PC-3 (cell line): ENCODE results near the gene BMP4. TPM values are rescaled to one million over a fixed set of nuclear protein-coding genes. Genes with fewer than 3 reads are reported as not detected.

ENCODE experiments used
- ATAC-seq: fragments of 200-7000 bp; cut with Tn5 transposase; 2 replicates; pipeline ENCODE4 v1.9.1; 2020; ENCODE audit warnings: mild to moderate bottlenecking, moderate library complexity
- BruUV-seq: library from RNA; stranded (reverse); fragments of 400-500 nt; replicated peaks from 2 replicates; lab custom pipeline; 2021; lab: Mats Ljungman, UMichigan
- CTCF ChIA-PET: fragments of 300-600 bp; sonication (Branson Sonifier 250); formaldehyde crosslinking; loops from one replicate; lab custom pipeline; 2022; ENCODE audit warnings: antibody characterized with exemption; lab: Charles Lee
- POLR2A ChIA-PET: fragments of 300-600 bp; sonication (Branson Sonifier 250); formaldehyde crosslinking; loops from one replicate; lab custom pipeline; 2022; ENCODE audit warnings: antibody characterized with exemption; ENCODE audit not compliant: unreplicated experiment; lab: Charles Lee
- DNase-seq: peaks from one replicate; pipeline ENCODE4 v3.0.0-alpha.2; 2015
- H2AFZ ChIP-seq: fragments of 300-600 bp; sonication (generic); 2 replicates; pipeline ENCODE4 v1.6.0; 2016; ENCODE audit warnings: antibody characterized with exemption, low read length
- H3F3A ChIP-seq: fragments of 300-600 bp; sonication (generic); one replicate; pipeline ENCODE4 v1.6.0; 2017; ENCODE audit warnings: antibody characterized with exemption, low read length, control low read depth, mild to moderate bottlenecking; ENCODE audit not compliant: unreplicated experiment
- H3K27ac ChIP-seq: fragments of 300-600 bp; sonication (generic); 2 replicates; pipeline ENCODE4 v1.5.1; 2016; ENCODE audit warnings: mild to moderate bottlenecking, low read length
- H3K27me3 ChIP-seq: fragments of 300-600 bp; sonication (generic); 2 replicates; pipeline ENCODE4 v1.6.1; 2016; ENCODE audit warnings: low read length, mixed read lengths
- H3K36me3 ChIP-seq: fragments of 300-600 bp; sonication (generic); 2 replicates; pipeline ENCODE4 v1.6.1; 2016; ENCODE audit warnings: low read depth, mixed run types, low read length, mixed read lengths
- H3K4me1 ChIP-seq: fragments of 300-600 bp; sonication (generic); 2 replicates; pipeline ENCODE4 v1.5.1; 2016; ENCODE audit warnings: low read length; ENCODE audit not compliant: insufficient read depth
- H3K4me2 ChIP-seq: fragments of 300-600 bp; sonication (generic); 2 replicates; pipeline ENCODE4 v1.6.0; 2016; ENCODE audit warnings: low read length
- H3K4me3 ChIP-seq: fragments of 300-600 bp; sonication (generic); 2 replicates; pipeline ENCODE4 v1.5.1; 2016; ENCODE audit warnings: mild to moderate bottlenecking, low read length, mixed read lengths
- H3K79me2 ChIP-seq: fragments of 300-600 bp; sonication (generic); 2 replicates; pipeline ENCODE4 v1.6.1; 2017; ENCODE audit warnings: low read length, mixed read lengths
- H3K9ac ChIP-seq: fragments of 300-600 bp; sonication (generic); 2 replicates; pipeline ENCODE4 v1.6.0; 2016; ENCODE audit warnings: mild to moderate bottlenecking, low read length
- H3K9me2 ChIP-seq: fragments of 300-600 bp; sonication (generic); replicated peaks from 2 replicates; pipeline ENCODE4 v1.6.1; 2016; ENCODE audit warnings: mixed run types, low read length, mixed read lengths
- H3K9me3 ChIP-seq: fragments of 300-600 bp; sonication (generic); 2 replicates; pipeline ENCODE4 v1.6.1; 2016; ENCODE audit warnings: low read length, mixed read lengths
- H4K20me1 ChIP-seq: fragments of 300-600 bp; sonication (generic); 2 replicates; pipeline ENCODE4 v1.6.1; 2016; ENCODE audit warnings: low read length, mixed read lengths
- EZH2 ChIP-seq: fragments of 300-600 bp; sonication (generic); IDR thresholded peaks from one replicate; pipeline ENCODE4 v1.6.1; 2017; ENCODE audit warnings: antibody characterized with exemption, mild to moderate bottlenecking, low read length; ENCODE audit not compliant: unreplicated experiment
- EZH2phosphoT487 ChIP-seq: fragments of 300-600 bp; sonication (generic); IDR thresholded peaks from 2 replicates; pipeline ENCODE4 v1.6.1; 2018; ENCODE audit warnings: mild to moderate bottlenecking, antibody characterized with exemption, low read length, borderline replicate concordance
- intact Hi-C: fragments of 100-400 bp; cut with micrococcal nuclease; formaldehyde crosslinking; loops from 2 replicates; pipeline ENCODE4 v1.9.0; 2023
- total RNA-seq: library from RNA; depleted of rRNA; stranded (reverse); fragments of >200 nt; gene quantifications from 2 replicates; pipeline ENCODE4 v1.2.3, GENCODE V29; 2014
- TF ChIP-seq, protein P1 (sequence below): fragments of 300-600 bp; sonication (generic); conservative IDR thresholded peaks from 2 replicates; pipeline ENCODE4 v1.5.1; 2017; ENCODE audit warnings: antibody characterized with exemption, low read depth, mild to moderate bottlenecking, low read length

The BMP4 gene
- total RNA-seq, 1 experiment from 2014 or later: 8.7 TPM

DNA sequence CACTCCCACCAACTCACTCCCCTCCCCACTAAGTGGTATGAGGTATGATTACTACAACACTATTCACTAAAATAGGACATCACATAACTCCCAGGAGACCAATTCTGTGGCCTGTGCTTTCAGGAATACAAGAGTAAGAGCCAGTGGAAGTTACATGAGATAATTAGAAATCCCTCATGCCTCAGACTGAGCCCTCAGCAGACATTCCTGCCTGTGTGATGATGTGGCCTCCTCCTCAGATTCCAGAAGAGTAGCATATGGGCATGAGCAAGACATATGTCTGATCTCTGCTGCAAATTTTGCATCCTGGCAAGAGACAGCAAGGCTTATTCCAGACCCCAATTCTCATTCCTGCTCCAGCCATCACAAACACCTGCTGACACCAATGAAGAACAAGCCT, 46.0 kb upstream of the BMP4 start:
- no peak overlapping the region for H3K9ac ChIP-seq
- H3K9me2 ChIP-seq: no peaks in the 10 kb centered on the region
- H3K9me3 ChIP-seq: no peaks in the 10 kb centered on the region
- H2AFZ ChIP-seq: no peak overlapping the region
- intact Hi-C loops: no loop called here
- BruUV-seq: no TSS peak
- no peaks in the 10 kb centered on the region for H4K20me1 ChIP-seq
- TF ChIP-seq EZH2phosphoT487: no peak
- TF ChIP-seq EZH2: no peak
- TF ChIP-seq, protein P1, sequence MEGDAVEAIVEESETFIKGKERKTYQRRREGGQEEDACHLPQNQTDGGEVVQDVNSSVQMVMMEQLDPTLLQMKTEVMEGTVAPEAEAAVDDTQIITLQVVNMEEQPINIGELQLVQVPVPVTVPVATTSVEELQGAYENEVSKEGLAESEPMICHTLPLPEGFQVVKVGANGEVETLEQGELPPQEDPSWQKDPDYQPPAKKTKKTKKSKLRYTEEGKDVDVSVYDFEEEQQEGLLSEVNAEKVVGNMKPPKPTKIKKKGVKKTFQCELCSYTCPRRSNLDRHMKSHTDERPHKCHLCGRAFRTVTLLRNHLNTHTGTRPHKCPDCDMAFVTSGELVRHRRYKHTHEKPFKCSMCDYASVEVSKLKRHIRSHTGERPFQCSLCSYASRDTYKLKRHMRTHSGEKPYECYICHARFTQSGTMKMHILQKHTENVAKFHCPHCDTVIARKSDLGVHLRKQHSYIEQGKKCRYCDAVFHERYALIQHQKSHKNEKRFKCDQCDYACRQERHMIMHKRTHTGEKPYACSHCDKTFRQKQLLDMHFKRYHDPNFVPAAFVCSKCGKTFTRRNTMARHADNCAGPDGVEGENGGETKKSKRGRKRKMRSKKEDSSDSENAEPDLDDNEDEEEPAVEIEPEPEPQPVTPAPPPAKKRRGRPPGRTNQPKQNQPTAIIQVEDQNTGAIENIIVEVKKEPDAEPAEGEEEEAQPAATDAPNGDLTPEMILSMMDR: no peak
- H3K4me3 ChIP-seq: no peak overlapping the region
- H3K27me3 ChIP-seq: no peaks in the 10 kb centered on the region
- H3K4me2 ChIP-seq: no peak overlapping the region
- no peak overlapping the region for H3K27ac ChIP-seq
- no peaks in the 10 kb centered on the region for H3K36me3 ChIP-seq
- H3K4me1 ChIP-seq: no peaks in the 10 kb centered on the region
- no peaks in the 10 kb centered on the region for H3F3A ChIP-seq
- ATAC-seq (no peak), DNase-seq (no peak)
- H3K79me2 ChIP-seq: no peaks in the 10 kb centered on the region
- ChIA-PET POLR2A (no interaction called here), CTCF (no interaction called here)

DNA sequence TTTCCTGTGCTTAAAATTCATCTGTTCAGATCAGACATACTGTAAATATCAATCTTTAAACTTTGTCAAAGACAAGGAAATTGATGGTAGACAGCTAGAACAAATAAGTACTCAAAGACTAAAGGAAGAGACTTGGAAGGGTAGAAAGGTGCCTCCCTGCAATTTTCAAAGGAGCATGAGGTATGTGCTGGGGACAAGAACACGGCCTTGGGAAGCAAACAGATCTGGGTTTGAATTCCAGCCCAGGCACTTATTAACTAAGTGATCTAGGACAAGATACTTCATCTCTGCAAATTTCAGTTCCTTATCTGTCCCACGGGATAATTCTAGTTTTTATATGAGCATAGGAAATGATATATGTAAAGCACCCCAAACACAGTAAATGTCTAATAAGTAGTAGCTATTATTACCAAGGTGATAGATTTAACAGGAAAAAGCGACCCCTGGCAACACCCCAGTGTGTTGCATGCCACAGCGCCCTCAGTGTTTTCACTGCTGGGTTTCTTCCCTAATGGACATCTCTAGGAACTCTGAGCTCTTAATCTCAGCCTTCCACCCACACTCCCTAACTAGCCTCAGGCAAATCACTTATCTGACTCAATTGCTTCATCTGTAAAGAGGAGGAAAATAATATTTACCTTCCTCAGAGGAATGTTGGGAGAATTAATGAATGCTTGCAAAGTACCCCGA, 44.7 kb upstream of the BMP4 start:
- H3K4me1 ChIP-seq: no peaks in the 10 kb centered on the region
- DNase-seq: no peak
- H3K9me3 ChIP-seq: no peaks in the 10 kb centered on the region
- no peak overlapping the region for H3K27ac ChIP-seq
- ATAC-seq: no peak; the same call in 1 of the 2 replicates
- no peak overlapping the region for H3K9ac ChIP-seq
- H3K36me3 ChIP-seq: no peaks in the 10 kb centered on the region
- intact Hi-C loops: no loop called here
- H2AFZ ChIP-seq: no peak overlapping the region
- H3K27me3 ChIP-seq: no peaks in the 10 kb centered on the region
- no peak overlapping the region for H3K4me3 ChIP-seq
- CTCF ChIA-PET: interaction anchor here (0.6 kb wide), 1 partner anchor 167 kb away, joined by 4 read pairs; no protein-coding TSS in a partner anchor
- no peaks in the 10 kb centered on the region for H4K20me1 ChIP-seq
- H3K9me2 ChIP-seq: no peaks in the 10 kb centered on the region
- H3K4me2 ChIP-seq: no peak overlapping the region
- no peaks in the 10 kb centered on the region for H3F3A ChIP-seq
- no TSS peak for BruUV-seq
- POLR2A ChIA-PET: interaction anchor here (0.6 kb wide), 1 partner anchor 177 kb away, joined by 5 read pairs; no protein-coding TSS in a partner anchor
- no peaks in the 10 kb centered on the region for H3K79me2 ChIP-seq
- no peak for TF ChIP-seq EZH2
- TF ChIP-seq, protein P1: peak; percentile 36; the same call in 1 of the 2 replicates

DNA sequence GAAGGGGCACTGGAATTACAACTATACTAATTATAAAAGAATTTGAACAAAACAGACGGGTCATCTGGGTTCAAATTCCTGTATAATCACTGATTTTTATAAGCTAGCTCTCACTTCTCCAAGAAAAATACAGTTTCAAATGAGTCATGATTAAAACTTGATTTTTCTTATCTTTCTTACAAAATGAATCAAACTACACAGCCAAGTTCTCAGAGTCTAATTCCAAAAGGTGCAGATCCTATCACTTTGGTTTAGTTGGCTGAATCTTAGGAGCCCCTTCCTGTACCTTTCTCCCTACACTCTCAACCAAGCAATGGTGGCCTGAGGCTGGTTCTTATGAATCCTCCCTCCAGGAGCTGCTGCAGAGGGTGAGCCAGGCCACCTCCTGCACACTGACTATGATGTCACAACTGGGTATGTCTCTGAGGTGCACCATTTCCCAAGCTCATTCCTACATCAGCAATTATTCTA, 43.8 kb upstream of the BMP4 start:
- CTCF ChIA-PET: no interaction called here
- POLR2A ChIA-PET: no interaction called here
- Histone ChIP-seq H3K79me2 (no peaks in the 10 kb centered on the region), H3K9me2 (no peaks in the 10 kb centered on the region), H2AFZ (no peak overlapping the region), H3K36me3 (no peaks in the 10 kb centered on the region), H3K4me2 (no peak overlapping the region), H4K20me1 (no peaks in the 10 kb centered on the region), H3F3A (no peaks in the 10 kb centered on the region), H3K4me3 (no peak overlapping the region), H3K4me1 (no peaks in the 10 kb centered on the region), H3K9ac (no peak overlapping the region), H3K27ac (no peak overlapping the region), H3K27me3 (no peaks in the 10 kb centered on the region), H3K9me3 (no peaks in the 10 kb centered on the region)
- TF ChIP-seq EZH2phosphoT487 (no peak), EZH2 (no peak)
- intact Hi-C loops: no loop called here
- ATAC-seq (no peak), DNase-seq (no peak)
- BruUV-seq: no TSS peak
